HG02973 (cell line): ENCODE data around the gene PCSK5.

Experiments
- ATAC-seq: cut with Tn5 transposase; IDR thresholded peaks from one replicate; pipeline ENCODE4 v1.9.1; 2021; ENCODE audit warnings: moderate library complexity; ENCODE audit not compliant: unreplicated experiment

Gene PCSK5

DNA sequence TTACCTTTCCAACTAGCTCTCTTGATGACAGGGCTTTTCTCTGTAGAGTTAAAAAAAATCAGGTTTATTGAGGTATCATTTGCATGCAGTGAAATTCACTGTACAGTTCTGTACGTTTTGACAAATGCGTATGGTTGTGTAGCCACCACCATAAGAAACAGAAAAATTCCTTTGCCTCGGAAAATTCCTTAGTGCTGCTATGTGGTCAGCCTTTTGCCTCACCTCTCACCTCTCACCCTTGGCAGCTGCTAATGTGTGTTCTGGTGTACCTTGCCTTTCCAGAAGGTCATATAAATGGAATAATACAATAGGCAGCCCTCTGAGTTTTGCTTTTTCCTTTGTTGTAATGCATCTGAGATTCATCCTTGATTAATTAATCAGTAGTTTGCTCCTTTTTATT, 28.4 kb downstream of the PCSK5 start:
- no peak for ATAC-seq

DNA sequence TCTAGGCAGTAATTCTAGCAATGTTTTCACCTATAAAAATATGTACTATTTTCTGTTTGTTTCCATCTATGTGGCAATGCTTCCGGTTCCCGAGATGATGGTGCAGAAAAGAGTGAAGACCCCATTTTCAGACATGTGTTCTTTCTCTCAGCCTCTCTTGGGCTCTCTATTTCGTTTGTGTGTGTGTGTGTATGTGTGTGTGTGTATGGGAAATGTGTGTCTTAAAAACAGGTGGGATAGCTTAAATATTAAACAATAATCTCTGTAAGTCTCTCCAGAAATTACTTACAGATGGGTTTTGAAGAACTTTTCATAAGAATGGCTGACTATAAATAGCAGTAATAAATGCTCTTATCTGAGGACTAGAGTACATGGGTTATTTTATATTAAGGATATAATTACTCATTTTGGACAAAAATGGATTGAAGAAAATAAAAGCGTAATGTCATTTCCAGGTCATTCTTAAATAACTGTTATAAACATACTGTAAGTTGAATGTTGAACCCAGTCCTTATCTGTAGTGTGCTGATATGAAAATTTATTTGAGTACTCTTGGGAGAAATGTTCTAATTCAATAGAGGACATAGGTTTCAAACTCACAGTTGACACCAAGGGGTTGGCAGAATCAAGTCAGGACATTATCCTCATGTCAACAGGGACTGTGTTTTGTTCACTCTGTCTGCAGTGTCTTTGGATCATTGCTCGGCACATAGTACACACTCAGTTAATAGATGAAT, 31.1 kb downstream of the PCSK5 start:
- no peak for ATAC-seq

DNA sequence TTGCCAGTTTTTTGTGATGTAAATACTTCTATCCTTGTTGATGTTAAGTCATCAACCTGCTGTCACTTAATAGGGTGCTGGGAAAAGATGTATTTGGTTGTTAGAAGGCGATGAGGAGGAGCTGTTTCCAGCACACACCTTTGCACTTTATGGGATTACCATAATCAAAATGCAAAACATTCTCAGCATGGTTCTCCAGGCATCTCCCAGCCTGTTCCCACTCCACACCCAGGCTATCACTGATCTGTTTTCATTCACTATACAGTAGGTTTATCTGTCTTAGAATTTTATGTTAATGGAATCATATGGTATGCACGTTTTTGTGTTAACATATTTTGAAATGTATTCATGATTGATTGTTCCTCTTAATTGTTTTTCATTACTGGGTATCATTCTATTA, 35.9 kb downstream of the PCSK5 start:
- no peak for ATAC-seq

DNA sequence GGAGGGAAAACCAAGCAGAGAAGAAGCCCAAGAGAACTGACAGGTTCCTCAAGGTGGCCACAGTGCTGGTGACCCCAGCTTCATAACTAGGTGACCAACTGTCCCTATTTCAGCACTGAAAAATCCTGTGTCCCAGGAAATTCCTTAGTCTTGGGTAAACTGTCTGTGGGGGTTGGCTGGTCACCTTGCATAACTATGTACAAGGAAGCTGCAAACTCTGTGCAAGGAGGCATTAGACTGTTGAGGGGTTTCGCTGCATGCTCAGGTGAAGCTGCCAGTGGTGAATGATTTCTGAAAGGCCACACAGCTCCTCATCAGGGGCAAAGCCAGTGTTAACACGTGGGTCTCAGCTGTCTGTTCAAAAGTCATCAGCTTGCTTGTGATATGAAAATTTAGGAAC, 36.9 kb downstream of the PCSK5 start:
- no peak for ATAC-seq

DNA sequence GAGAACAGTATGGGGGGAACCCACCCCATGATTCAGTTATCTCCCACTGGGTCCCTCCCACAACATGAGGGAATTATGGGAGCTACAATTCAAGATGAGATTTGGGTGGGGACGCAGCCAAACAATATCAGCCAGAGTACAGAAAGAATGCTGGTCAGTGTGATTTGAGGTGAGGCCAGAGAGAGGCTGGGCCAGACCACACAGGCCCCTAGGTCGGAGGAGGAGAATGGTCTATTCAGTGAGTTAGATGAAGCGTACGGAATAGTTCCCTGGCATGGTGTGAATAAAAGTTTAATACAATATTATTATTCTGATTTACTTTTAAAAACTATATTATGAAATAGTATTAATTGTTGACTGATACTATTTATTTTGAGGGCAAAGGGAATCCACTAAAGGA, 39.7 kb downstream of the PCSK5 start:
- ATAC-seq: no peak

DNA sequence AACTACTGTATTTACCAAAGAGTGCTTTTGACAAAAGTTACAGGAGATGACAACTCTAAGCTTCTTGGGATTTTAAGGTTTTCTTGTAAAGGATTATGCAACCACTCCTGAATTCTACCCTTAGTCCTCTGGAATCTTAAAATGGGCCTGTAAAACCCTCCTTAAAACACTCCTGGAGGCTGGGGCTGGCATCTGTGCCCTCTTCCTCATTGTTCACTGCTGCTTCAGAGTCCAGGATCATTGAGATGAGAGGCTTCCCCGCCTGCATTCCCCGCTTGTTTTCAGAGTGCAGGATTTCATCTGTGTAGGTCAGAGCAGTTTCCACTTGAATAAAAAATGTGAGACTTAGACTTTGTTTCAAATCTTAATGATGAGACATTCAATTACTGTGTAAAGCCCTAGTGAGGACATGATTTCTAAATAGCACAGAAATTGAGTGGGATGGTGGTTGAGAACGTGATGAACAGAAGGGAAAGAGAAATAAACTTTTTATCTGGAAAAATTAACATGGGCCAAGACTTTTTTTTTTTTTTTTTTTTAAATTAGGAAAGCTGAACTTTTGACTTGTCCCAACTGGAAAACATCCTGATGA, 40.4 kb downstream of the PCSK5 start:
- ATAC-seq: no peak

DNA sequence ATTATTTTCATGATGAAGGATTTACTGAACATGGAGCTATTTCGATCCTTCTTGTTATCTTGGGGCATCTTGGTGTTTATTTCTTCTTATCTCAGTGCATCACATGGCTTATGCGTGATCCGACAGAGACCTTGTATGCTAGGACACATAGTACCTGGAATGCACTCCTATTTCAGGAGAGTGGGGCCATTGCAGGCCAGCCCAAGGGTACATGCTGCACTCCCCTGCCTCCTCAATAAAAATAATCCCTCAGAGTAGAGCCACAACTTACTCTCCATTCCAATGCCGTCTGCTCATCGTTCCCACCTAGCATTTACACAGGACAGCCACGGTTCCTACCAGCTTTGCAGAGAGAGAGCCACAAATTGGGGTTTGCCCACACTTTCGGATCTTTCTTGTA, 43.5 kb downstream of the PCSK5 start:
- ATAC-seq: no peak

DNA sequence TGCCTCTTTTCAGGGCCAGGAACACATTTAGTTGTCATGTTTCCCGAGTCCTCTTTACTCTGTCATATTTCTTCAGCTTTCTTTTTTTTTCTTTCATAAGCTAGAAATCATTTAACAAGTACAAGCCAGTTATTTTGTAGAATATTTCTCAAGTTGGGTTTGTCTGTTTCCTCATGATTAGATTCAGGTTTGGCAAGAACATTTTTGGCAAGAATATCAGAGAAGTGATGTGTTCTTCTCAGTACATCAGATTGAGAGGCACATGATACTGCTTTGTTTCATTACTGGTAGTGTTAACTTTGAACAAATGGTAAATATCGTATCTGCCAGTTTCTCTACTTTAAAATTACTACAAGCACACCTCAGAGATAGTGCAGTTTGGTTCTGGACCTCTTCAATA, 45.1 kb downstream of the PCSK5 start:
- ATAC-seq: no peak

DNA sequence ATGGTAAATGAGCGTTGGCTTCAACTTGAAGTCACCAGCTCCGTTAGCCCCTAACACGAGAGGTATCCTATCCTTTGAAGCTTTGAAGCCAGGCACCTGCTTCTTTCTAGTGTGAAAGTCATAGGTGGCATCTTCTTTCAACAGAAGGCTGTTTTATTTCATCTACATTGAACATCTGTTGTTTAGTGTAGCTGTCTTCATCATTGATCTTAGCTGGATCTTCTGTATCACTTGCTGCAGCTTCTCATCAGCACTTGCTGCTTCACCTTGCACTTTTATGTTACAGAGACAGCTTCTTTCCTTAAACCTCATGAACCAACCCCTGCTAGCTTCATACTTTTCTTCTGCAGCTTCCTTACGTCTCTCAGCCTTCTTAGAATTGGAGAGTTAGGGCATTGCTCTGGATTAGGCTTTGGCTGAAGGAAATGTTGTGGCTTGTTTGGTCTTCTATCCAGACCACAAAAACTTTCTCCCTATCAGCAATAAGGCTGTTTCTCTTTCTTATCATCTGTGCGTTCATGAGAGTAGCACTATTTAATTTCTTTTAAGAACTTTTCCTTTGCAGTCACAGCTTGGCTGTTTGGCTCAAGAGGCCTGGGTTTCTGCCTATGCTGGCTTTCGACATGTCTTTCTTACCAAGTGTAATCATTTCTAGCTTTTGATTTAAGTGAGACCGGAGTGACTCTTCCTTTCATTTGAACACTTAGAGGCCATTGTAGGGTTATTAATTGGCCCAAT, 47.2 kb downstream of the PCSK5 start:
- ATAC-seq: no peak

DNA sequence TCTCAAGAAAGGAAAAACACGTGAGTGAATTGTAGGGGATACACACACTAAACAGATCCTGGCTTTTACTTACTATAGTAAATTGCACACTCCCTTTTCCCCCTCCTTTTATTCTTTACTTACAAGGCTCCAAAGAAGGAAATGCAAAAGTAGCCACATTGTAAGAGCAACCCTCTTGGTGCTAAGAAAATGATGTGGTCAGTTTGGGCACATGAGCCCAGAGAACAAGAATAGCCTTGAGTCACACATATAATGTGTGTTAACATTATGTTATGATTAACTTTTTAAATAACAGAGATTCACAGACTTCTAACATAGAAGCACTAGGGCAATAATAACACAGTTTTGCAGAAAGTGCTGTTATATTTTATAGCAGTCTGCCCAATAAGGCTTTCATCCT, 48.5 kb downstream of the PCSK5 start:
- no peak for ATAC-seq

DNA sequence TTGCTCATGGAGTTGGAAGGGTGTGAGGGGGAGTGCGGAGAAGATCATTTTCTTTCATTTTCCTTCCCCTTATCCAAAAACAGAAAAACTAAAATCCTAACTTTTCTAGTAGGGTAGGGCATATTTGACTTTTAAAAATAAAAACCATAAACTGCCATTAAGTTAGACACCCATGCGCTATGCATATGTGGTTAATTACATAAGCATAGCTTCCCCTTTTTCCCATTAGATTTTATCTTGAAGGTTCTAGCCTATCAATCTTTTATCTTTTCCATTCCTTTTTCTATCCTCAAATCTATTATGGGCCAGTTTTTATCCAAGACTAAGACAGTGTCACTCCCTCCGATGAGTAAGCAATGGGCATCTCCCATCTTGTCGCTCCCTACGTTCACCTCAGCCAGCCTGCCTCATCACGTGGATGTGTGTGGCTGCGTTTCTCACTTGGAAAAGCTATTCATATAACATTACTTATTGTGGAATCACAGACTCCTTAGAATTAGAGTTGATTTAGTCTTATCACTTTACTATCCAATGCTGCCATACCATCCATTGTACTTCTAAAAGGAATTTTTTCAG, 49.2 kb downstream of the PCSK5 start:
- no peak for ATAC-seq

DNA sequence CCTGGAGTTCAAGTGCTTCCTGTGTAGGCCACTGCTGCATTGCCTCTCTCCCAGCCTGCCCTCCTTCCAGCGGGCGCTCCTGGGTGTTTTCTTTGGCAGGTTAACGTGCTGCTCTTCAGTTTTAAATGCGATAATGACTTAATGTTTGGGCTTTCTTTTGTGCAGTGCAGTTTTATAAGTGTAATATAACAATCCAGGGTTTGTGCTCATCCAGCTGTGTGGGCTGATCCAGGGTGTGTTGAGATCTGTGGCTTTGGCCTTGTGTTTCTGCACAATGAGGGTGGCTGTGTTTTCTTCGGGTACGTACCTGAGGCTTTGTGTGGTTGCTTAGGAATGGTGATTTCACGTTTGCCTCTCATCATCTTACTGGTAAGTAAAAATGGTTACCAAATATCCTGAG, 50.6 kb downstream of the PCSK5 start:
- no peak for ATAC-seq

DNA sequence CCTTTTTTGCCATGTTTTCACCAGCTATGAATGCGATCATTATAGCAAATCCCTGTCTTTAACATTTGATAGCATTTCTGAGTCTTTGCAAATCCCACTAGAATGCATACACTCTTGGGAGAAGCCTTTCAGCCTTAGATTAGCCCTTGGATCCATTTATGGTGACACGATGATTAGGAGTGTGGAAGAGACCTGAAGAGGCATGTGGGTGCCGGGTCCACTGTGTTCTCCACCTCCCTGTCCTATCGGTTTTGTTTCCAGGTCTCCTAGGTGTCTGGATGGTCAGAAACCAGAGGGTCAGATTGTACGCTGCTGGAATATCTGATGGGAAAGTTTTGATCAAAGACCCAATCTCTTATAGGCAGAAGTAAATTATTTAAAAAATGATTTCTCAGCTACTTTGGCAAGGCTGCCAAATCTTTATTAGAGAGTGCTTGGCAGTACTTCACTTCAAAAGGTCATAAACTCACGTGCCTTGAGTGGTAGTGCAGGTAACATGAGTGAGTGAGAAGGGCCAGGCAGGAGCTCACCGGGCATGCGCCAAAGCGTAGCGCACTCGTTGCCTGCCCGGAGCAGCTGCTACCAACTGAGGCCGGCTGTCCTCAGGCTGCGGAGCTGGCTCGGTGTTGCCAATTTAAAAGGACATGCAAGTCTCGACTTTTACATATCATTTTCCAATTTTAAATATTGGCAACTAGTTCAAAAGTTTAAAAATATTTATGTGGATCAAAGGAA, 51.3 kb downstream of the PCSK5 start:
- ATAC-seq: no peak

DNA sequence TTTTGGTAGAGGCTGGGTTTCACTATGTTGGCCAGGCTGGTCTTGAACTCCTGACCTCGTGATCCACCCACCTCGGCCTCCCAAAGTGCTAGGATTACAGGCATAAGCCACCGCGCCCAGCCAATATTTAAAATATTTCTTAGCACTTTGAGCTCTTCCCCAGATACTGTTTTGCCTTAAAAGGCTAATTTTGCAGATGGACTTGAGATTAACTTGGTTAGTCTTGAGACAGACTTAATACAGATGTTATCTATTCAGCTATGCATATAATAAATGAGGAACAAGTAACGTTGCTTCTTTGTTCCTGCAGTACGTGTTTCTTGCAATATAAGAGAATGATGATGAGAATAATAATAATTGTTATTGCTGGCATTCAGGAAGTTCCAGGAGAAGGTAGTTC, 56.3 kb downstream of the PCSK5 start:
- no peak for ATAC-seq

DNA sequence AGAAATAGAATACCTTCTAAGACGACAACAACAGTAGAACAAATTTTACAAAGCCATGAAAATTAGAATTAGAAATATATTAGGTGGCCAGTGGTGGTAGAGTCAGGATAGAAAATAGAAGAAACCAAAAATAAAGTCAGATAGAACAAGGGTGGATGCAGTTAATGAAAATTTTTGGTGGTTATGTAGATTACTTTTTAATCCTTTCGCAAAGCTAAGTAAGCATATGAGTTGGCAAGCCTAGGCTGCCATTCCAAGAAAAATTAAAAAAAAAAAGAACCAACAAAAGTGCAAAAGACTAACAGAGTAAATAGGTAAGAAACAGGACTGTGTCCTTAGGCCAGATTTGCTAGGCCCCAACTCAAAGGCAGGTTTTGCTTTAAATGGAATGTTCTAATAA, 56.8 kb downstream of the PCSK5 start:
- no peak for ATAC-seq

DNA sequence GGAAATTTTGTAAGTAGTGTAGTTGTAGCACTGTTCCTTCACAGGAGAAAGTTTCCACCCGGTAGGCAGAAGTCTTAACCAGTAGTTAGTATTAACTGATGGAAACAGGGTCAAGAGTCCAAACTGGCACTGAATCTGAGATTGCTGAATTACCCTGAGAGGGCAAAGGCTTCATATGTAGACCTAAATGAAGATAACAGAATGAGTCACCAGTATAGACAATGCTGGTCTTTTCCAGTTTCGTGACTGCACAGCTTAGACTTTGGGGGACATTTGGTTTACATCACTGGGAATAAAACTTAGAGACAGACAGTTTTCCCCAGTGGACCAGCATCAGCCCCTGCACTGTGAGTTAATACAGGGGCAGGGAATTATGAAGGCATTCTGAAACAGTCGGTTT, 60.5 kb downstream of the PCSK5 start:
- no peak for ATAC-seq

DNA sequence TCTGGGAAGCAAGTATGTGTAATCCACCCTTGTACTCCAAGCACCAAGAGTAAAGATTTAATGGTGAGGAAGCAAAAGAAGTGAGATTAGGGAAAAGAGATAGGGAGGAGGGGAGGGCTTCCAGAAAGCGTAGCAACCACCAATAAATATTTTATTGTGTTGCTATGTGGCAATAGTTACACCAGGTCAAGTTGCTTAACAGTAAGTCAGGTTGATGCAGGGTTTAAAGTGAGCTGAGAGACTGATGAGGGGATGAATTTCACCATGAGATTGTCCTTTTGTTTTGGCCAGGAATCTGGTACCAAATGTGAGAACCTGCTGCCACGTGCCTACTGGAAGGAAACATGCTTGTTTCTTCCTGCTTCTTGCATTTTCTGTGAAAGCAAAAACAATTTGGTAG, 62.7 kb downstream of the PCSK5 start:
- ATAC-seq: no peak

DNA sequence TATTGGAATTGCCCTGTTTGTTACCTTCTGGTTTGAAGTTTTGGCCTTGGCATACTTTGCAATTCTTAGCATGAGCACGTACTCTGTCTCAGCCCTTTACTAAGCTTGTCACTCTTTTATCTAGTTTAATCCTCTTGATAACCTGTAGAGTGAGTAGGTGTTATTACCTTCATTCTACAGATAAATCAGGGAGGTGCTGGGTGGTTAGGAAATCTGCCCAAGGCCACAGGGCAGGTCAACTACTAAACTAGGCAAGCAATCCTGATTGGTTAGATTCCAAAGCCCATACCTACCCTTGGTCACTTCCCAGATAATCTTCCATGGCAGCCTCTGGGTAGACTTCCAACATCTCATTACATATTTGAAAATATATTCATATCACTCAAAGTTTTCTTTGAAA, 65.7 kb downstream of the PCSK5 start:
- ATAC-seq: no peak

DNA sequence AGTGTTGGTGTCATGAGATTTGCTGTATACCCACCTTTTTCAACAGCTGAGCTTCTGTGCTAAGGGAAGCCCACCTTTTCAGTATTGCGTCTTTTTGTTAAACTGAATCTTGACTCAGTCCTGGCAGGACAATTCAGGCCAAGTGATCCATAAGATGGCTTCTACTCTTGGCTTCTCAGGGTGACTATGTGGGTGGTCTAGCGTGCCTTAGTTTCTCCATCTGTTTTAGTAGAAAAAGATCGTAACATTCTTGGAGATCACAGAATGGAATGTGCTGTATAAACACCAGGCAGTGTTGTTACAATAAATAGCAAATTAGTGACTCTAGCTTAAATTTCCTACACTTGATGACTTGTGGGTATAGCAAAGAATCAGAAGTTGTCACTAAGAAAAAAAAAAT, 66.6 kb downstream of the PCSK5 start:
- ATAC-seq: no peak

DNA sequence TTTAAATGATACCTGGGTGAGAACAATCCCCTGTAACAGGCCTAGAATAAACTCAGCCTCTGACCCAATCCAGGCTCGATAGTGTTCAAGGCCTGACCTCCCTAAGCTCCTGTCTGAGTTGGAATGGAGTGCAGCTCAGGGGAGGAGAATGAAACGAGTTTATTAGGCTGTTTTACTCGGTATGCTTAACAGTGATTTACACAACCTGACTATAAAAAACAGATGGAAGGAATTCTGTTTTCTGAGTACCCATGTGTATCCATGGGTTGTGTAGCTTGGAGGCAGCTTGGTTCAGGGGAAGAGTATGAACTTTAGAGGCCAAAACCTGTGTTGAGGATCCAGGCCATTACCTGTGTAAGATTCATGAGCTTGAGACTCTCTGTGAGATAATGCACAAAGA, 67.8 kb downstream of the PCSK5 start:
- ATAC-seq: no peak

DNA sequence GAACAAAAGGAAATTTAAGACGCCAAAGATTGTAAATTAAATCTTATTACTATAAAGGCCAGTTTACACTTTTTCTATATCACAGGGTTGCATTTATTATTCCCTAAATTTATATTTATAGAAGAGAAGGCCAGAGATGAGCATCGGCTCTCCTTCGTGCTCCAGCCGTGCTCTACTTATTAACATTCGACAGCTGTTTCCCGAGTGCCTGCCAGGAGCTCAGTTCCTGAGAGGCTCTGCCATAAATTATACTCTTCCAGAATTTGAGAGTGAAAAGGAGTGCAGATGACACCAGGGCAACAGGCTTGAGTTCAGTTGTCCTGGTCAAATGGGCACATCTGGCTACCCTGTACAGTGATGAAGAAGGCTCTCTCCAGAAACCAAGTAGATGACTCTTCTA, 70.1 kb downstream of the PCSK5 start:
- no peak for ATAC-seq
